SU-DHL-6 (cell line): ENCODE data around the gene USP30.

ENCODE experiments used
- CTCF ChIP-seq: fragments of 200-600 bp; sonication (generic); IDR thresholded peaks from one replicate; pipeline ENCODE4 v1.5.1; 2017; ENCODE audit warnings: antibody characterized with exemption, mild to moderate bottlenecking, low read length, moderate library complexity; ENCODE audit not compliant: insufficient read depth, poor library complexity, severe bottlenecking
- EZH2phosphoT487 ChIP-seq: fragments of 200-600 bp; sonication (generic), shearing (Covaris generic); conservative IDR thresholded peaks from 2 replicates; pipeline ENCODE4 v1.6.1; 2018; ENCODE audit warnings: mild to moderate bottlenecking, antibody characterized with exemption, low read length, moderate library complexity, mixed read lengths

- no peak for TF ChIP-seq CTCF
- no peak for TF ChIP-seq EZH2phosphoT487
Measured at GRCh38 chr12:109114644-109115043, 62.3 kb downstream of the USP30 start.
